SU-DHL-6 (cell line): ENCODE data around the gene TMEM273.

ENCODE experiments used
- H2AFZ ChIP-seq: fragments of 200-600 bp; sonication (generic); 2 replicates; pipeline ENCODE4 v1.6.1; 2014; ENCODE audit warnings: low read depth, mild to moderate bottlenecking, moderate library complexity, mixed read lengths, antibody characterized with exemption, low read length; ENCODE audit not compliant: severe bottlenecking
- H3F3A ChIP-seq: fragments of 200-600 bp; shearing (Covaris generic); 2 replicates; pipeline ENCODE4 v1.6.0; 2016; ENCODE audit warnings: antibody characterized with exemption, mild to moderate bottlenecking; ENCODE audit not compliant: insufficient read depth
- H3K27ac ChIP-seq: fragments of 200-600 bp; sonication (generic); 2 replicates; pipeline ENCODE4 v1.5.1; 2016; ENCODE audit warnings: low read depth, mild to moderate bottlenecking, low read length, moderate library complexity, mixed read lengths
- H3K27me3 ChIP-seq: fragments of 200-600 bp; sonication (generic), shearing (Covaris generic); 2 replicates; pipeline ENCODE4 v1.6.0; 2014; ENCODE audit warnings: mild to moderate bottlenecking, low read length
- H3K36me3 ChIP-seq: fragments of 200-600 bp; sonication (generic); 2 replicates; pipeline ENCODE4 v1.6.1; 2014; ENCODE audit warnings: mild to moderate bottlenecking, low read length, mixed read lengths
- H3K4me2 ChIP-seq: fragments of 300-600, 200-600 bp; shearing (Covaris generic), sonication (generic); 2 replicates; pipeline ENCODE4 v1.6.0; 2014; ENCODE audit warnings: low read length, low read depth, mild to moderate bottlenecking; ENCODE audit not compliant: poor library complexity, severe bottlenecking
- H3K4me3 ChIP-seq: fragments of 200-600 bp; sonication (generic); 2 replicates; pipeline ENCODE4 v1.5.1; 2014; ENCODE audit warnings: antibody characterized with exemption, low read length, mild to moderate bottlenecking, mixed read lengths; ENCODE audit not compliant: insufficient read depth, poor library complexity, severe bottlenecking
- H3K79me2 ChIP-seq: fragments of 200-600 bp; sonication (generic); 2 replicates; pipeline ENCODE4 v1.6.1; 2014; ENCODE audit warnings: mild to moderate bottlenecking, low read length, moderate library complexity; ENCODE audit not compliant: insufficient read depth
- H3K9ac ChIP-seq: fragments of 200-600 bp; sonication (generic); 2 replicates; pipeline ENCODE4 v1.7.0; 2014; ENCODE audit warnings: mild to moderate bottlenecking, low read length
- H3K9me2 ChIP-seq: fragments of 200-600 bp; sonication (generic); replicated peaks from 2 replicates; pipeline ENCODE4 v1.6.1; 2014; ENCODE audit warnings: low read length; ENCODE audit not compliant: insufficient read depth
- H3K9me3 ChIP-seq: fragments of 200-600 bp; sonication (generic); 2 replicates; pipeline ENCODE4 v1.6.1; 2014; ENCODE audit warnings: low read length, mixed read lengths; ENCODE audit not compliant: insufficient read depth
- H4K20me1 ChIP-seq: fragments of 200-600 bp; sonication (generic); 2 replicates; pipeline ENCODE4 v1.6.1; 2014; ENCODE audit warnings: low read depth, mild to moderate bottlenecking, antibody characterized with exemption, low read length, moderate library complexity, mixed read lengths
- CTCF ChIP-seq: fragments of 200-600 bp; sonication (generic); IDR thresholded peaks from one replicate; pipeline ENCODE4 v1.5.1; 2017; ENCODE audit warnings: antibody characterized with exemption, mild to moderate bottlenecking, low read length, moderate library complexity; ENCODE audit not compliant: insufficient read depth, poor library complexity, severe bottlenecking
- EZH2phosphoT487 ChIP-seq: fragments of 200-600 bp; sonication (generic), shearing (Covaris generic); conservative IDR thresholded peaks from 2 replicates; pipeline ENCODE4 v1.6.1; 2018; ENCODE audit warnings: mild to moderate bottlenecking, antibody characterized with exemption, low read length, moderate library complexity, mixed read lengths

TMEM273 gene

GRCh38 chr10:49185213-49185612 lies 3.0 kb downstream of the TMEM273 start:
- no peak for TF ChIP-seq CTCF
- TF ChIP-seq EZH2phosphoT487: no peak
- H3K9ac ChIP-seq: no peak overlapping the region
- no peak overlapping the region for H3K4me2 ChIP-seq
- no peaks in the 10 kb centered on the region for H3F3A ChIP-seq
- H3K9me2 ChIP-seq: no peaks in the 10 kb centered on the region
- no peaks in the 10 kb centered on the region for H3K79me2 ChIP-seq
- no peak overlapping the region for H2AFZ ChIP-seq
- H3K27me3 ChIP-seq: no peaks in the 10 kb centered on the region; the same call in 1 of the 2 replicates
- no peaks in the 10 kb centered on the region for H4K20me1 ChIP-seq
- H3K4me3 ChIP-seq: no peak overlapping the region
- H3K36me3 ChIP-seq: no peaks in the 10 kb centered on the region
- H3K27ac ChIP-seq: no peak overlapping the region
- no peaks in the 10 kb centered on the region for H3K9me3 ChIP-seq

- H4K20me1 ChIP-seq: no peaks in the 10 kb centered on the region
- no peaks in the 10 kb centered on the region for H3K9me2 ChIP-seq
- no peak for TF ChIP-seq CTCF
- no peaks in the 10 kb centered on the region for H3K79me2 ChIP-seq
- no peaks in the 10 kb centered on the region for H3K36me3 ChIP-seq
- H3K9ac ChIP-seq: no peak overlapping the region
- no peaks in the 10 kb centered on the region for H3F3A ChIP-seq
- no peak overlapping the region for H3K4me3 ChIP-seq
- no peak overlapping the region for H3K27ac ChIP-seq
- H3K4me2 ChIP-seq: no peak overlapping the region
- no peak overlapping the region for H2AFZ ChIP-seq
- no peaks in the 10 kb centered on the region for H3K9me3 ChIP-seq
- no peaks in the 10 kb centered on the region; the same call in 1 of the 2 replicates for H3K27me3 ChIP-seq
Measured at GRCh38 chr10:49184642-49185111, 3.5 kb downstream of the TMEM273 start.

DNA sequence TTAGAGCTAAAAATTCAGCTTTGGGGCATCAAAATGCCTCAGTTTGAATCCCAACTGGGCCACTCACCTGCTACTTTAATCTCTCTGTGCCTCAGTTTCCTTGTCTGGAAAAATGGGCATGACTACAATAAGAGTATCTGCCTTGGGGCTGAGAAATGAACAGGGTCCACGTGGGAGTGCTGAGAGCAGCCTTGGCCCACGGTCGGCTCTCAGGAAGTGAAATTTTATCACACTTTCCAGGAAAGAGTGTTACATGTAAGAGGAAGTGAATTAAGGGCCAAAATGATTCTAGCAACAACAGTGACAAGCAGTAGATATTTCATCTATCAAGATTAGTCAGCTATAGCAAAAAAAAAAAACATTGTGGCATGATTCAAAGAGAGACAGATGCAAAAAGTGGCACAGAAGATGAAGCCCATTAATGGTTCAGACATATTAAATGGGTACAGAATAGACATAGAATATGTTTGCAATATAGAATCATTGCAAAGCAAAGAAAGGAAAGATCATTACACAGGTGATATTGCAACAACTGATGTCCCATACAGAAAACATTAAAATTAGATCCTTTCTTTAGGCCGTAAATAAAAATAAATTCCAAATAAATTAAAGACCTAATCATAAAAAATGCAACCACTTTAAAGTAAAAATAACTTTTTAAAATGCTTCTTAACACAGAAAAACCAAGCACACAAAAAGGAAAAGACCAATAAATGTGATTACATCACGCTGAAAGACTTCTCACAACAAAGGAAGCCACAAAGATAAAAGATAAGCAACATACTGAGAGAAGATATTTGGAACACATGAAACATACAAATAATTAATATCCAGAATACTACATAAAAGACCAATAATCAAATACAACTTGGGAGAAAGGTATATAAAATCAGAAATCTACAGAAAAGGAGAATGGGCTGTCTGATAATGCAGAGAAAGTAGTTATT lies 4.3 kb downstream of the TMEM273 start:
- Histone ChIP-seq H4K20me1 (no peaks in the 10 kb centered on the region), H3K27me3 (no peaks in the 10 kb centered on the region; the same call in 1 of the 2 replicates), H3K36me3 (no peaks in the 10 kb centered on the region), H3K4me3 (no peak overlapping the region), H3K9ac (no peak overlapping the region), H3F3A (no peaks in the 10 kb centered on the region), H2AFZ (no peak overlapping the region), H3K4me2 (no peak overlapping the region), H3K9me3 (no peaks in the 10 kb centered on the region), H3K79me2 (no peaks in the 10 kb centered on the region), H3K9me2 (no peaks in the 10 kb centered on the region), H3K27ac (no peak overlapping the region)
- TF ChIP-seq EZH2phosphoT487 (no peak), CTCF (no peak)
